T1000 (cell line): ENCODE data around the gene MSH3.
"Not testable (repeated sequence)": the region's sequence is repeated elsewhere in the genome, so short reads cannot be mapped to it uniquely, and the experiment has no call there.

Source experiments
- DNase-seq: peaks from one replicate; lab custom pipeline; 2025; ENCODE audit warnings: mixed read lengths; lab: John Stamatoyannopoulos, UW

Gene MSH3

DNA sequence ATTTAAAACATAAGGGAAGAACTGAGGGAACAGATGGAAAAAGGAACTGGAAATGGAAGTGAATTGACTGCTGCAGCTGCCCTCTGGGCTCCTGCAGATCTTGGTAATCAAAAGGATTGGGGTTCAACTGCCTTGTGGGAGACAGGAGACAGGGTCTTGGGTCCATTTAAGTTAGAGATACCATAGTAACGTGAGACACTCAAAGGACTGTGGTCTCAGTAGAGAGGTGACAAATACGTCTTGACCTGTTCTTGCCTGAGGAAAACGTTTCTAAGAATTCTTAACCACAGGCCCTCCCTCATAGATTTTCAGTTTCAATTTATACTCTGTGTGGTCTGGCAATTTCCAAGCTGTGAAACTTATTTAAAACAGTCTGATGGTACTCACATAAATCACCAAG, 101.2 kb downstream of the MSH3 start:
- DNase-seq: no peak

DNA sequence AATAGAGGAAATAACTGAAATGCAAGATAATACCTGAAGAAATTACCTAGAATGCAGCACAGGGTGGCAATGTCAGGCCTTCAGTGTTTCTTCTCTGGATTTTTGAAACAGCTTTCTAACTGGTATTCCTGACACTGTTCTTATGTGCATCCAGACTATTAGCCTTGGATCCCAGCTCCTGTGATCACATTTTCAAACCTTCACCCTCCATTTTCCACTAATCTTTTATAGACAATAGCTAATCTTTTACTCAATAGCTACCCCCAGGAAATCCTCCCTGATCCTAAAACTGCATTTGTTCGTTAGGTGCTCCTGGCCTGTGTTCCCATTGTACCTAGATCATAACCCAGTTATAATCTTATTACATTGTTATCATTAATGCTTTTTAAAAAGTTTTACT, 101.8 kb downstream of the MSH3 start:
- no peak for DNase-seq

DNA sequence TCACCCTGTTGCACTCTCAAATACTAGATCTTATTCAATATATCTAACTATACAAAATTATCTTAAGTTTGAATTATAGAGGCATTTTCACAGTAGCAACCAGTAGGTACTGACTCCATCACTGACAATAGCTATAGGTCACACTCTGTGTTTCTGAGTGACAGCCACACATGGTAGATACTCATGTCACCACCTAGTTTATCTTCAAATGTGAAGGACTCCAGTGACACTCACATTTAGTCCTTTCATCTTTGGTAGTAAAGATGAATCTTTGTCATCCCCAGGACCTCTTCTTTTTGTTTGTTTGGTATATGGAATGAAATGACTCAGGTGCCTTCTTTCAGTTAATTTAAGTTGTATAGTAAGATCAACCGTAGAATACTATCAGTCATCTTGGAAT, 102.8 kb downstream of the MSH3 start:
- DNase-seq: no peak

DNA sequence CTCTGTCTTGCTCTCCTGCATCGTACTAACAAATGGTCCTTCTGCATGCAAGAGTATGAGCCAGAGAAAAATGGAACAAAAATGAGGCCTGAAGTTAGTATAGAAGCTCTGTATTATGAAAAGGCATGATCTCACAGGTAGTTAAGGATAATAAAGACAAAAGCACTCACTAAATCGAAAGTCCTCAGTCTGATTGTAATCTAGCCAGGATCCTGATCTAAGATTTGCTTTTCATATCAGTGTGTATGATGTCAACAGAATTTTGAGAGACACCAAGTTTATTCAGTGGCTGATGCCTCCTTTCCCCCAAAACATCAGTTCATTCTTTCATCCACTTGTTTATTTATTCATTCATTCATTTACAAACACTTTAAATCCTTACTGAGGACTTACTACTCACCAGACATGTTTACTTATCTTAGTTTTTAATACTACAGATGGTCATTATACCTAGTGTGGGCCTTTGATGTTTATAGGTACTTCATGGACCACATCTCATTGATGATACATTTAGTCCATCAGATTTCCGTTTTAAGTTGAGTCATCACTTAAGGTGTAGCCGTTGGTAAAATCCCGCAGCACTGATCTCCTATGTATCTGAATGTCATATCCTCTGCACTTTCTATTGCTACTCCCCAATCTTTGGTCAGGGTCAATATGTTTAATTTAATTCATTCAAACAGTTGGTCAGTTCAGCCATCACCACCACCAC, 105.6 kb downstream of the MSH3 start:
- no peak for DNase-seq

DNA sequence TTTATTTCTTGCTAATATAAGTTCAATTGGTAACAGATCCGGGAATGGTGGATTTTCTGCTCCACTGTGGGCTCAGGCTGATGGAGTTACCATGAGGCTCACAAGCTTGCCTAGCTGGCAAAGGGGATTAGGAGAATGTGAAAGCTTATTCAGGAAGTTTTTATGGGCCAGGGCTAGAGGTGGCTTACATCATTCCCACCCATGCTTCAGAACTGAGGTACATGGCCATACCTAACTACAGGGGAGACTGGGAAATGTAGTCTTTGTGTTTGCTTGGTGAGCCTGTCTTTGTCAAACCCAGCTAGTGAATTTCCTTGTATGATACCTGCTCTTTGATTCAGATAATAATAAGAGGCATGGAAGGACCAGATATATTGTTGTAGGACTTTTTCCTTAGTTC, 106.2 kb downstream of the MSH3 start:
- DNase-seq: no peak

DNA sequence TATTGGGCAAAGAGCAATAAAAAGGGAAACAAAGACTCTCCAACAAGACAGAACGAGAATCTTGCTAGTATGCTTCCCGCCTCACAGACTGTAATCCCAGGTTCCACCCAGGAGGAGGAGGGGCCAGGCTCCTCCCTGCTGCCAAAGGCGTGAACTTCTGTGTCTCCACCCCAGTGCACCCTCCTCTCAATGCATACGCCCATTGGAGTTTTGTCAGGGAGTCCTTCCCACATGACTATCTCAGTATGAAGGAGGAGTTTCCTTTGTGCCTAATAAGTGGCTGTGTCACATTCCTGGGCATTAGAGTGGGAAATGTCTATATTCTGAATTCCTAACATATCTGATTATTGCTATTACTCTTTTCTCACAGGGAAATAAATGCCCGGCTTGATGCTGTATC, 106.7 kb downstream of the MSH3 start:
- no peak for DNase-seq

DNA sequence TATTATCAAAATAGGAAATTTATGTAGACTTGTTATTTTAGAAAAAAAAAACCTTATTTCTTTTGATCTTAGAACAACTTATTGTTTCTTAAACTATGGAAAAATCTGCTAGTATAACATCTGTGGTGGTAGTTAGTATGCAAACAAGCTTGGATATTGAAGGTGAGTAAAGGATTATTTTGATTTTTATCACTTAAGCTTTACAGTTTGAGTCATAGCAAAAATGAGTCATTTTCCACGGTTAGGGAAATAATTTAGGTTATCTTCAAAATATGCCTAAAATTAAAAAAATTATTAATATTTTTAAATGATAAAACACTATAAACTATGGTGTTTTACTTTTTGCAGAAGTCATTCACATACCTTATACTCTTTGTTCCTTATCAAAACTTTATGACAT, 107.5 kb downstream of the MSH3 start:
- DNase-seq: no peak

DNA sequence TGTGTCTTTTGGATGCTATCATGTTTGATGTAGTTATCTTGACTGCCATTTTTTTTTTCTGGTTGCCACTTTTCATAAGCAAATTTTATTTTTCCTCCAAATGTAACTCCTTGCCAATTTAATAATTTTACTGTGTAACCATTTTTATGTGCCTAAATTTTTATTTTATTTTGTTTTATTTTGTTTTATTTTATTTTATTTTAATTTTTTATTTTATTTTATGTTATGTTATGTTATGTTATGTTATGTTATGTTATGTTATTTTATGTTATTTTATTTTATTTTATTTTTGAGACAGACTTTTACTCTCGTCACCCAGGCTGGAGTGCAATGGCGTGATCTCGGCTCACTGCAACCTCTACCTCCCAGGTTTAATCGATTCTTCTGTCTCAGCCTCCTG, 108.1 kb downstream of the MSH3 start:
- DNase-seq: no peak

DNA sequence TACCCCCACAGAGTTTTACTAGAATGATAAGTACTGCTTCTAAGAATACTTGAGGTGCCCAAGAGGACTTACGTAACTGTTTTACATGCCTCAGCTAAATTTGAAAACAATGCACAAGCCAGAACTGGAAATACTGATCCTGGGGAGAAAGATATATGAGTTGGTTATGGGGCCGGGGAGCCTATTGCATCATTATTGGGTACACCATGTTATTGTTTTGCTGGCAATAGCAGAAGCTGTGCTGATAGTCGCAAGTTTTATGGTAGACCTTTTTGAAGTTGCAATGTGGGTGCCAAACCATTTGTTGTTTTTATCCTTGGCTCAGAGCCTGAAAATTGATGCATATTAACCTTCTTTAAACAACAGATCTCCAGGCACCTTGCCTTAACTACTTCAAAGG, 108.8 kb downstream of the MSH3 start:
- no peak for DNase-seq

DNA sequence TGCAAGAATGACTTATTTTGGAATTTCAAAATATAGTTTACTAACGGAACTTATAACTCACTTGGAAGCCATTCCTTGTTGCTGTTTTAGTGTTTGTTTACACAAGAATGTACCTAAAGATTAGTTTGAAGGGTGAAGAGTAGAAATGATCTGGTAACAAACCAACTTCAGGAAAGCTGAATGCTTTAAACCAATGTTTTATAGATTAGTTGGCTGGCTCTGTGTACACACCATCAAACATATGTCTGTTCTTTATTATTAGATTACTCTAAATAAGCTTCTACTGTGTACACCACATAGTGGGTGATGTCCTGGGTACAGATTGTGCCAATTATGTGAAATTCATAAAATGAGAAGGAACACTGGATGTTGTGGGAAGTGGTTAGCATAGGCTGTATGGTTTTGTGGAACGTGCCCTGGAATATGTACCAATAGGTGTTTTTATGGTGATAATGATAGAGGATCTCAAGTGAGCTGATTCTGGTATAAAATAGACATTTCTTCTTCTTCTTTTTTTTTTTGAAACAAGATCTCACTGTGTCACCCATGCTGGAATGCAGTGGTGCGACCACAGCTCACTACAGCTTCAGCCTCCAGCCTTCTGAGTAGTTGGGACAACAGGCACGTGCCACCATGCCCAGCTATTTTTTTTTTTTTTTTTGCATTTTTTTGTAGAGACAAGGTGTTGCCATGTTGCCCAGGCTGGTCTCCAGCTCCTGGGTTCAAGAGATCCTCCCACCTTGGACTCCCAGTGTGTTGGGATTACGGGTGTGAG, 109.6 kb downstream of the MSH3 start:
- DNase-seq: no peak

DNA sequence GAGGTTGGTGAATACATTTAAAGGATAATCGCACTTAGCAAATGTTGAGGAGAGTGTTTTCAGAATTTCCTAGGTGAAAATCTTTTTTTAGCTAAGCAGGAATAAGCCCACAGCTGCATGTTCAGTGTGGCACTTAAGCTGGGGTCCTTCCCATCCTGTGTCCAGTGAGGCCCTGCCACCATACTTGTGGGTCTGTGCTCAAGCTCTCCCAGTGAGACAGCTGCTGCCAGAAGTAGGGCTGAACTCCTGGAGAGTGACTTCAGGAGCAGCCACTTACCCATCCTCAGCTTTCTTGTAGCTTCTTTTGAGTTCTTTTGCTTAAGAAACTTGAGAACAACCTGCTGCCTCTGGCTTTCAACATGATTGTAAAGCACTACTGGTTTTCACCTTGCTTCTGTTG, 110.3 kb downstream of the MSH3 start:
- DNase-seq: no peak

DNA sequence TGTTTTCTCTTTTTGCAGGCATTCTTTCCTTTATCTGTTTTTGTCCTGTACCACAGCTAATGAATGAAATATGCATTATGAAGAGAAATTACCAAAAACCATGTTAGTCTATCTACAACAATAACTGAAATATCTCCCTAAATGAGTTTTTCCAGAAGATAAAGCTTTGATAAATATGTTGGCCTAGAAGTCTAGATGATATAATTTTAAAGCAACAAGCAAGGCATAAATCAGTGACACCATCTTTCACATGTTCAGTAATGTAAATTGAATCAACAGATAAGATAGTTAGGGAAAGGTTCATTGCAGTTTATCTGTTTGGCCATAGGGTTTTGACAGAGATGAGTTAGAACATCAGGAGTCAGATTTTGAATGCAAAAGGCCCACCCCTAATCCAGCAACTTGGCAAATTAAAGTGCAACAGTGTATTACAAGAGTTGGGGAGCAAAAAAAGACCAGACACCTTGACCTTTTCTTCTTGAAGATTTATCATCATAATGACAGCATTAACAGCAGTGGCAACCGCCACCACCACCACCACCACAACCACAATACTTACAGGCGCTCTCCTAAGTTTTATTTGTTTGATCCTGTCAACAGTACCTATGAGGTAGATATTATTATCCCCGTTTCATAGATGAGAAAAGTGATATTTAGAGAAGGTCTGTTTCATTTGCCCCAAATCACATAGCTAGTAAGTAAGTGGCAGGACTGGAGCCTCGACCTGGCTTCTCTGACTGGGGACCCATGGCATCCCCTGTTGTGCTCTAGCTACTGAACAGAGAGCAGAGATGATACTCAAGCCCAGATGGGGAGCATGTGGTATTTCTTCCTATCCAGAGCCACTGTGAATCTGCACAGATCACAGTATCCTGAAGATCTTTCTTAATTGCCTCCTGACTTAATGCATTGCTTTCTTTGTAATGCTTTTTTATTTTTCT, 123.2 kb downstream of the MSH3 start:
- no peak for DNase-seq

DNA sequence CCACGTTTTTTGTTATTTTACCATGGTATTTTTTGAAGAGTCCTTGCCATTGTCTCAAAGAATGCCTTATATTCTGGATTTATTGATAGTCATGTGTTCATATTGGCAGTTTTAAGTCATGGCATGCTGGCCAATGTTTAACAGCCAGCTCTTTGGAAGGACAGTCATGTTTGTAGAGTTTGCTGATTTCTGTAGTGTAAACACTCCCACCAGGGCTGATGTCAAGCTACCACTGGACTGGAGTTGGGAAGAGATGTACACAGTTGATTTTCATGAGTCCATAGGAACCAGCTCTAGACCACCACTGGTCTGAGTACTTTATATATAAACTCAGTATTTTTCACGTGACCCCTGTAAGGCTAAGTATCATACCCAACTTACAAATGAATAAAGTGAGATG, 125.6 kb downstream of the MSH3 start:
- no peak for DNase-seq

DNA sequence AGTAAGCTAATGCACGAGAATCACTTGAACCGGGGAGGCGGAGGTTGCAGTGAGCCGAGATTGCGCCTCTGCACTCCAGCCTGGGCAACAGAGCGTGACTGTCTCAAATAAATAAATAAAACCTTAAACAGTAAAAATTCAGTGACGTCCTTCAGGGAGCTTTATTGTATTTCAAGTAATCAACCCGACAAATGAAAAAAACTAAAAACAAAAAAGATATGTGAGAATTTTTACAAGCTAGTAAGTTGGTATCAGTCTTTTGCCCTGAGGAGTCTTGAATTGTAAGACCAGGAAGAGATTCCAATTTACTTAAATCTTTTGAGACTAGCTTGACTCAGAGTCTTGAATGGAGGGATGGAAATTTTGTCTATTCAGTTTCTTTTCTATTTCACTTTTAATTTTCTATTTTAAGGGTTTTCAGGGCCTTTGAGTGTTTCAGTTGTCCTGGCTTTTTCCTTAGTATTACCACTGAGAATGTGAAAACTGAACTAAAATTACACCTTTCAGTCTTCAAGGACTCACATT, 126.4 kb downstream of the MSH3 start:
- no peak for DNase-seq

DNA sequence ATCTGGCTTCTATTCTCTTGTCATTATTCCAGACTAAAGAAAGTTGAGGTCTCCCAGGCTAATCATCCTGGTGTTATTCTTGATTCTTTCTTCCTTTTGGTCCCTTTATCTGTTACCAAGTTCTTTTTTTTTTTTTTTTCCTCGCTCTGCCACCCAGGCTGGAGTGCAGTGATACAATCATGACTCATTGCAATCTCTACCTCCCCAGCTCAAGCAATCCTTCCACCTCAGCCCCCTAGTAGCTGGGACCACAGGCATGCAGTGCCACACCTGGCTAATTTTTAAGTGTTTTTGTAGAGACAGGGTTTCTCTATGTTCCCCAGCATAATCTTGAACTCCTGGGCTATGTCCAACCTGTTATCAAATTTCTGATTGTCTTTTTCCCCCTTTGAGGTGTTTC, 126.9 kb downstream of the MSH3 start:
- DNase-seq: no peak

DNA sequence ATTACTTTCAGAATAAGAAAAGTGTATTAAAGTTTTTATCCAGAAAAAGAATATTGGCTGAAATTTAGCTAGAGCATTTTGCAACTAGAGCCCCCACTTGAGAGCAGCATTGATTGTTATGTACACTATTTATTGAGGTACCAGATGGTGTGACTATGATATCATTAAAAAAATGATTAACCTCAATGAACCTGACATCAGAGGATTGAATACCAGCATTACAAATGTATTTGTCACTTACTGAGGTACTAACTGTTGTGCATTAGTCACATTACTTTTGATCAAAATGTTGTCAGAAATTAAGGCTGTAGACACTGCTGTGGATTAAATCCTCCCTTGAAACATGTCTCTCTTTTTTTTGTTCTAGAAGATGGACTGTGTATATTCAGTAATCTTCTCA, 128.2 kb downstream of the MSH3 start:
- no peak for DNase-seq

DNA sequence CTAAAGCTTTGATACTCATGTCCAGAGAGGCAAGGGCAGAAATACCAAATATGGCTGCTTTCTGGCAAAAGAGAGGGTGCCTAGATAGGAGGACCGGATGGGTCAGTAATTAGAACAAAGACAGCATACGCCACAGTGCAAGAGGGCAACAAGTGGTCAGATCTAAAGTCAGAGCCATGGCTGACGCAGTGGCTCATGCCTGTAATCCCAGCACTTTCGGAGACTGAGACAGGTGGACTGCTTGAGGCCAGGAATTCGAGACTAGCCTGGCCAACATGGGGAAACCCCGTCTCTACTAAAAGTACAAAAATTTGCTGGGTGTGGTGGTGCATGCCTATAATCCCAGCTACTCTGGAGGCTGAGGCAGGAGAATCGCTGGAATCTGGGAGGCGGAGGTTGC, 129.3 kb downstream of the MSH3 start:
- not testable (repeated sequence) for DNase-seq

DNA sequence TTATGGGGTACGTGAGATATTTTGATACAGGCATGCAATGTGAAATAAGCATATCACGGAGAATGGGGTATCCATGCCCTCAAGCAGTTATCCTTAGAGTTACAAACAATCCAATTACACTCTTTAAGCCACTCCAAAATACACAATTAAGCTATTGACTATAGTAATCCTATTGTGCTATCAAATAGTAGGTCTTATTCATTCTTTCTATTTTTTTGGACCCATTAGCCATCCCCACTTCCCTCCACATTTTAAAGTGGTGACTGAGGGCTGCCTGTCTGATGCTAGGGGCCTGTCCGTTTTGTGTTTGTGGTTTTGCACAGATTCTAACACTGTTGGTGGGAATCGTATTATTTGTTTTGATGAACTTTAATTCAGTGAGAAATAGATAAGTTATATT, 130.0 kb downstream of the MSH3 start:
- no peak for DNase-seq

DNA sequence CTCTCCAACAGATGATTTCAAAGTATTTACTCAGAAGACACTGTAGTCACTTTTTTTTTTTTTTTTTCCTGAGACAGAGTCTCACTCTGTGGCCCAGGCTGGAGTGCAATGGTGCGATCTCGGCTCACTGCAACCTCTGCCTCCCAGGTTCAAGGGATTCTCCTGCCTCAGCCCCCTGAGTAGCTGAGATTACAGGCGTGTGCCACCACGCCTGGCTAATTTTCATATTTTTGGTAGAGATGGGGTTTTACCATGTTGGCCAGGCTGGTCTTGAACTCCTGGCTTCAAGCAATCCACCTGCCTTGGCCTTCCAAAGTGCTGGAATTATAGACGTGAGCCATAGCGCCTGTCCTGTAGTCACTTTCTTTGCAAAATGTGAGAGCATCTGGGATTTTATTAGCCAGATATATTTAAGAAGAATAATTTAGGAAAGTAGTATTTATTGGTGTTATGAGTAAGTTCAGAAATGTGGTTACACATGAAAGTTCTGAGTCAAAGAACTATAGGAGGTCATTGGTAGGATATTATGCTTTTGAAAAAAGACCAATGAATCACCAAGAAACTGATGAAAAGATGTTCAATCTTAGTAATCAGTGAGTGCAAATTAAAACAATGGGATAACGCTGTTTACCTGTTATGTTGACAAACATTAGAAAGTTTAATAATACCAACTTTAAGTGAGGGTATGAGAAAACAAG, 135.0 kb downstream of the MSH3 start:
- DNase-seq: not testable (repeated sequence)

DNA sequence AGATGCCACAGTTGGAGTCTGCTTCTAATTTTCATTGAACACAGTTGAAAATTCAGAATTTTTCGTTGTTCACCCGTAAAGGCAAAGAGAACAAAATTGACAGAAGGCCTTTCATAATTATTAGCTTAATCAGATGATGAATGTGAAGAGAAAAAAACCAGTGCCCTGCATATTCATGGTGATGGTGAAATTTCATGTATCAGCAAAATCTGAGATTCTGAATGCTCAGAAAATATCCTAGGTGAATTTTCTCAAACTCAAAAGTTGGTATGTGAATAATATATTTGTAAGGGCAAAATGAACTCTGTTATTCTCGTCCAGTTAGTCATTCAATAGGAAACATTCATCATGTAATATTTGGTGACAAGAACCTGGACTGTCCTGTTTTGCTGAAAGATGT, 136.2 kb downstream of the MSH3 start:
- DNase-seq: no peak

DNA sequence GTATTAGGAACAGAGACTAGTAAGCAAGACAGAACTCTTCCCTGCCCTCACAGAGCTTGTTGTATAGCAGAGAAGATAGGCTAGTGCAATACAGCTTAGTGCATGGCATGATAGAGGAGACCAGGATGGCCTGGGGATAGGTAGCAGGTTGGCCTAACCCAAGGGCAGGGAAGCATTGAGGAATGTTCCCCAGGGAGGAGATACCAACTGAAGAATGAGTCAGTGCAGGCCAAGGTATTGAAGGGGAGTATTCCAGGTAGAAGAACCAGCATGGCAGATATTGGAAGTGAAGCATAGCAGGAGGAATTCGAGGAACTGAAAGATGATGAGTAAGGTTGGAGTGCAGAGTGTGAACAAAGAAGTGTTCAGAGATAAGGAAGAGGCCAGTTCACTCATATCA, 138.9 kb downstream of the MSH3 start:
- DNase-seq: no peak

DNA sequence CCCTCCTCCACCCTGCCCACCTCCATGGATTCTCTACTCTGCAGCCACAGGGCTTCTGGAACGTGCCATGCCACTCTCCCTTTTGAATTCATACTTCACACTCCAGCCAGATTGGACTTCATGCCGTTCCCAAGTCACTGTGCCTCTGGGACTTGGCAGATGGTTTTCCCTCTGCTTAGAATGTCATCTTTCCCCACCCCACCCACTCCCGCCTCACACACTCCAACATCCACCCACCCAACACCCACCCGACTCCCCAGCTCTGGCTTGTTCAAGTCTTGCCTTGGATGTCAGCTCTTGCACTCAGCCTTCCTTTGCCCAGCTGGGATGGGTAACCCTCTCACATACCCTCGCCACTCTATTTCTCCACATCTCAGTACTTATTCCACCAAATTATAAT, 142.4 kb downstream of the MSH3 start:
- DNase-seq: no peak
